ENCODE data around the gene GABRB2. TPM values are rescaled to one million over a fixed set of nuclear protein-coding genes. Genes with fewer than 3 reads are reported as not detected.
"Not testable (repeated sequence)": the region's sequence is repeated elsewhere in the genome, so short reads cannot be mapped to it uniquely, and the experiment has no call there.

The GABRB2 gene
- total RNA-seq, 1 donor from 2014 or later = not detected

- intact Hi-C loops (cut with micrococcal nuclease) = no loop called here
Measured at GRCh38 chr5:161302559-161302958, 244.0 kb downstream of the GABRB2 start.

- intact Hi-C loops (cut with micrococcal nuclease) = no loop called here
Measured at GRCh38 chr5:161301586-161301985, 244.9 kb downstream of the GABRB2 start.

- intact Hi-C loops (cut with micrococcal nuclease) = no loop called here
Measured at GRCh38 chr5:161299053-161299452, 247.5 kb downstream of the GABRB2 start.

GRCh38 chr5:161297388-161297787 is 249.1 kb downstream of the GABRB2 start:
- intact Hi-C loops (cut with micrococcal nuclease) = not testable (repeated sequence)

GRCh38 chr5:161295721-161296250 is 250.7 kb downstream of the GABRB2 start:
- intact Hi-C loops (cut with micrococcal nuclease) = no loop called here

DNA sequence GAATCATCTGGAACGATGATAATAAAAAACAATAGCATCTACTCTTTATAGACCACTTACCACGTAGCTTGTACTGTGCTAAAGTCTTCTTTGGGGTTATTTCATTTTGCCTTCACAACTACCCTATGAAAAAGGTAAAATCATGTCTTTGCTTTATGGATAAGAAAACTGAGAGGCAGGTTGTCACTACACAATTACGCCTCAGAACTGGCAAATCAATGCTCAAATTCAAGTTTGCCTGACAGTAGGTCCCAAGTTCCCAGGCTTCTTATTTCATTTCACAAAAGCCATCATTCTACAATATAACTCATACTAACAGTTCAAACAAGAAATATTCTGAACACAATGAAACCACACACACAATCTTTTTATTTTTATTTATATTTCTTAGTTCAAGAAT is 258.5 kb downstream of the GABRB2 start:
- intact Hi-C loops (cut with micrococcal nuclease) = no loop called here

GRCh38 chr5:161287436-161287835 is 259.1 kb downstream of the GABRB2 start:
- intact Hi-C loops (cut with micrococcal nuclease) = no loop called here

GRCh38 chr5:161286066-161286655 is 260.4 kb downstream of the GABRB2 start:
- intact Hi-C loops (cut with micrococcal nuclease) = no loop called here

DNA sequence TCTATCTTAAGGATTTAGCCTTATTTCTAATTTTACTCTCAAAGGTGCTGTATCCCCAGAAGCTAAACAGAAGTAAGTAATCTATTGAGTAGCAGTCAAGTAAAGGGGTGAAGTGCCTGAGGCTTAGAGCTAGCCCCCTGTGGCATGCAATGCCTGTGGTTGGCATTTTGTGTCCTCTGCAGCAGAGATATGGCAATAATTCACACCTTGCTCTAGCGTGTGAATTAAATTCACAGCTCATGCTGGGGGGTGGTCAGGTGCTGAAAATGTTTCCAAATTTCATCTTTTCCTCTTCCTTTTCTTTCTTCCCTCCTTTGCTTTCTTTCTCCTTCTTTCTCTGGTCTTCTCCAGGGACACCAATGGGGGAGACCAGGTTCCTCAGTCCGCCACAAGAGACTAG is 262.1 kb downstream of the GABRB2 start:
- intact Hi-C loops (cut with micrococcal nuclease) = no loop called here

GRCh38 chr5:161283296-161283695 is 263.2 kb downstream of the GABRB2 start:
- intact Hi-C loops (cut with micrococcal nuclease) = no loop called here

DNA sequence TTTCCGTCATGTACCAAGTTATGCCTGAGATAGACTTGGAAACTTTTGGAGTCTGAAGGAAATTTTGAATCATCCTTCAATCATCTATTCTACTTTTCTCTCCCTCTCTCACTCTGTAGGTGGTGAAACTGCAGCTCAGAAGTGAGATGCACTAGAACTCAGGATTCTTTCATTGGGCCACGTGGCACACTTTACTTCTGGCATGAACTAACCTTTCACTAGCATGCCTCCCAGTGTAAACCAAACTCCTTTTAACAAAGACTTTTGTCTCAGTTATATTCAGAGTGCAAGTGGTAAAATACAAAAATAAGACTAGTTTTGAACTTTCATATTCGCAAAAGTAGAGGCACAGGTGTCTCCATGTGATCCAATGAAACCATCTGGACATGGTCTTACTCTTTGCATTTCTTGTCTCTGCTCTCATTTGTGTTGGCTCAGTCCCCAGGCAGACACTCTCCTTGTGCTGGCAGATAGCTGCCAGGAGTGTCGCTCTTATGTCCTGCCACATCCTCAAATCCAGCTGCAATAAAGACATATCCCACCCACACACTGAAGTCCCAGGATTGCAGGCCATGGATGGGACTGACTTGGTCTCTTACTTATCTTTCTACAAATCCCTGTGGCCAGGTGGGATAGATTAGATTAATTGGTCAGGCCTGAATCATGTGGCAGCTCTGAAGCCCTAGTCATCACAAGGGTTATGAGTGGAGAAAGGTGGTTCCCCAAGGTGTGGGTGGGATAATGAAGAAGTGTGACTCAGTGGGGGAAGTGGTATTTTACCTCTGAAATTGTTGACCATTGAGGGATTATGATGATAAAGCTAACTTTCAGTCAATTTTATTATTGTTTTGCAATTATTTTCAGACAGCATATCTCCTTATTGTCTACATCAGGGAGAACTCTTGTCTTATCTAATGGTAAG is 267.5 kb downstream of the GABRB2 start:
- intact Hi-C loops (cut with micrococcal nuclease) = no loop called here

GRCh38 chr5:161277011-161277410 is 269.5 kb downstream of the GABRB2 start:
- intact Hi-C loops (cut with micrococcal nuclease) = no loop called here

GRCh38 chr5:161274951-161275350 is 271.6 kb downstream of the GABRB2 start:
- intact Hi-C loops (cut with micrococcal nuclease) = no loop called here

DNA sequence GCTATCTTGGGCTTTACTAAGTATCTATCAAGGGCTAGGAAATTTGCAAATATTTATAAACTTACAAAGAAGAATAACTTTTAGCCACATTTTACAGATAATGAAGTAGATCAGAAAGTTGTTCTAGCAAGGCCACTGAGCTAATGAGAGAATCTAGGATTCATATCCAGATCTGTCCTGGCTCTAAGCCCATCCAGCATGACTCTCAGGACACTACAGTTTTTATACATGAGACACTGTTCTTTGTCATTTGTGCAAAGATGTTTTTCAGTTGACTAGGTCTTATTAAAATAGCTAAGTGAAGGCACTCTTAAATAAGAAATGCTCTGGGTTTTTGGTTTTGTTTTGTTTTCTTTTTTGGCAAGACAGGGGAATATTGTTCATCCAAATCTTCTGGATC is 273.1 kb downstream of the GABRB2 start:
- intact Hi-C loops (cut with micrococcal nuclease) = no loop called here

GRCh38 chr5:161271816-161272215 is 274.7 kb downstream of the GABRB2 start:
- intact Hi-C loops (cut with micrococcal nuclease) = no loop called here

DNA sequence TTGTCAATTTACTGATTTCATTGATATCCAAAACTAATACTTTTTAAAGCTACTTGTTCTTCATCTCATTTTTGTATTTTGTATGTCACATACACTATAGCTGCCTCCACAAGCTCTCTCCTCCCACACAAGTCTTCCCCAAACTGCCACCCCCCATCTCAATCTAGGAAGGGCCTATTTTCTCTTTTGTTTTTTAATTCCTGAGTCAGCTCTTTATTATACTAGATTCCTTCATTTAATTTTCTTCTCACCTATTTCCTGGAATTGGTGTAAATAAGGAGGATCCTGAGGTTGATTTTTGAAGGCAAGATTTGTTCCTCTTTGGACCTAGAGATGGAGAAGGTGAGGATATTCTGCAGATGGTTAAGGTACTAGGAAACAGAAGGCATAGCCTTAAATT is 277.4 kb downstream of the GABRB2 start:
- intact Hi-C loops (cut with micrococcal nuclease) = no loop called here

GRCh38 chr5:161266954-161267353 is 279.6 kb downstream of the GABRB2 start:
- intact Hi-C loops (cut with micrococcal nuclease) = no loop called here

- intact Hi-C loops (cut with micrococcal nuclease) = no loop called here
Measured at GRCh38 chr5:161265006-161265405, 281.5 kb downstream of the GABRB2 start.

- intact Hi-C loops (cut with micrococcal nuclease) = no loop called here
Measured at GRCh38 chr5:161263191-161263590, 283.3 kb downstream of the GABRB2 start.

DNA sequence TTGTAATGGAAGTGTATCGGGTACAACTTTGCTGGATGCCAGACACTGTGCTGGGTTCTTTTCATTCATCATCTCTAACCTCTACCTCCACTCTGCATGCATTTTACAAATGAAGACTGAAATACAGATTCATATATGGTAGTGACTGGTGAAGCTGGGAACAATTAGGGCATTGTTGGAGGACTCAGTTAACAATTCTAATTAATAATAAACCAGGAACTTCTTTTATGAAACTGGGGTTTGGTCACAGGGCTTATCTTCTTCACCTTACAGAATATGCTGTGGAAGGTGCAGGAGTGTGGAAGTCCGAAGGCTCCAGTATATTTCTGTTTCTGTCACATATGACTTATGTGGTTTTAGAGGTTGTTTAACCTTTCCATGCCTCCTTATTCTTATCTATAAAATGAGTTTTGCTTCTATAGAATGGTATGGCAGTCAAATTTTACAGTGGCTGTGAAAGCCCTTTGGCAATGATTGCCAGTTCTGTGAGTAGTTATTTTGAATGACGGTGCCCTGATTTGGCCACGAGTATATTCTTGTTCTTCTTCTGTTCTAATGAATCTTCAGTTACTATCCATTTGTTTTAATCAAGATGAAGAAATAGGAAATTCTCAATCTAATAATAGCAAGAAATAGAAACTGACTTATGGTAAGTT is 284.7 kb downstream of the GABRB2 start:
- intact Hi-C loops (cut with micrococcal nuclease) = no loop called here

DNA sequence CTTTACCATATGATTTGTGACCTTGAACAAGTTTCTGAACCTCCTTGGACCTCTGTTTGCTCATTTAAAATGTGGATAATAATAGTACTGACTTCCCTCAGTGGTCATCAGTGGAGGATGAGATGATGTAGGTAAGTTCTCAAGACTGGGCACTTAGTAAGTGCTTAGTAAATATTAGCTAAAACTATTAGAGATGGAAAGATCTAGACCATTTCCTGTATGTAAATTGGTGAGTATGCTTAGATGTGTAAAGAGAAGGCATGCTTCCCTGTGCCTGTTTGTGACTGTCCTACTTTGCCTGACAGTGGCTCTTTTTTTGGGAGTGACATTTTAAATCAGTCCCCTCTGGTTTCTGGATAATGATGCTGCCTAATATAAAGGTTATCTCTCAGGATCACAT is 288.1 kb downstream of the GABRB2 start:
- intact Hi-C loops (cut with micrococcal nuclease) = no loop called here

DNA sequence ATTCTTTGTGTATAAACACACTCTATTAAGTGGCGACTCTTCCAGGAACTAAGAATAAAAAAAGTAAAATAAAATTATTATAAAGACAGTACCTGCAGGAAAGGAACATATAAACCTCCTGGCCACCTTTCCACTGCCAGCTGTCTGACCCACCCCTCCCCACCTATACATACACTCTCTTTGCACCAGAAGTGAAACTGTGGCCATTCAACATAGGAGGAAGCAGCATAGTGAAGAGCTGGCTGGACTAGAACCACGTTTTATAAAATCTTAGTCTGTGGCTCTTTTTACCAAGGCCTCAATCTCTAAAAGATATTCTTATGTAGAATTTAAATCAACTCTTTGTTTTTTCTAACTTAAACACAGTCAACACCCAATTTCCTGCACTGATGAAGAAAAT is 289.6 kb downstream of the GABRB2 start:
- intact Hi-C loops (cut with micrococcal nuclease) = no loop called here

All from T-helper 1 cell treated with Interleukin-12 subunit alpha and Interleukin-12 subunit beta and Interleukin-4 antibody, amounts not matched to agents 30 ng/mL and 1 ng/mL, for 36 hours (primary cell).